Right forelimb (tissue), 1 donor: ENCODE measurements around the gene CDS1.
"Not testable (repeated sequence)": the region's sequence is repeated elsewhere in the genome, so short reads cannot be mapped to it uniquely, and the experiment has no call there.

ENCODE experiments used
- DNase-seq: peaks from one replicate; pipeline ENCODE4 v3.0.0-alpha.2; 2018

The CDS1 gene

DNA sequence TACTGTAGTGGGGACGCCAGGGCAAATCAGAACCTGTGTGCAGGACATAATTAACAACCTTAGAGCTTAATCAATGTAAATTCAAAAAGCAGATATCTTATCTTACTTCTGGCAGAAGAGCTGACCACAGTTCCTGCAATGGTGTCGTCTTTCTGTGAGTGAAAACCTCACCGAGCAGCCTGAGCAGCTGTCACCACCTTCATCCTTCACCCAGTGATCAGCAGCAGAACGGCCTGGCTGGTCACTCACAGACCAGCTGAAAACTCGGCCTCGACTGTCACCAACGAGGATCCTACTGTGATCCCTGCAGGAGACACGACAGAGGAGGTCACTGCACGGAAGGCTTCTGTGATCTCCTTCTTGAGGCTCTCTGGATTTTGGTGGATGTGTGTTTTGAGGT is 94.2 kb downstream of the CDS1 start:
- no peak for DNase-seq

DNA sequence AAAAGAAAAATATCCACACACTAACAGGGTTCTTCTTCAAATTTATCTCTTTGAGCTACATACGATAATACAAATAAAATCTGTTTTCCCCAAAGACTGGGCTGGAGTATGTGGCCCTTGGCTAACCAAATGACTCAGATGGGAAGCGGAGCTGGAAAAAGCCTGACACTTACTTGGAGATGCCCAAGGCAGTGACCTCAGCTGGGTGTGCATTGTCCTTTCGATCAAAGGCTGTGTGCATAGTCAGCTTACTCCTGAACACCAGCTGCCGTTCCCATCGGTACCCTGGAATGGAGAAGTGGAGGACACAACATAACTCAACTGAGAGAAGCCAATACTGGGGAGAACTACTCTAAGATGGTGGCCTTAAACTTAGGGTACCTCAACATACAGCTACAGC is 95.1 kb downstream of the CDS1 start:
- no peak for DNase-seq

DNA sequence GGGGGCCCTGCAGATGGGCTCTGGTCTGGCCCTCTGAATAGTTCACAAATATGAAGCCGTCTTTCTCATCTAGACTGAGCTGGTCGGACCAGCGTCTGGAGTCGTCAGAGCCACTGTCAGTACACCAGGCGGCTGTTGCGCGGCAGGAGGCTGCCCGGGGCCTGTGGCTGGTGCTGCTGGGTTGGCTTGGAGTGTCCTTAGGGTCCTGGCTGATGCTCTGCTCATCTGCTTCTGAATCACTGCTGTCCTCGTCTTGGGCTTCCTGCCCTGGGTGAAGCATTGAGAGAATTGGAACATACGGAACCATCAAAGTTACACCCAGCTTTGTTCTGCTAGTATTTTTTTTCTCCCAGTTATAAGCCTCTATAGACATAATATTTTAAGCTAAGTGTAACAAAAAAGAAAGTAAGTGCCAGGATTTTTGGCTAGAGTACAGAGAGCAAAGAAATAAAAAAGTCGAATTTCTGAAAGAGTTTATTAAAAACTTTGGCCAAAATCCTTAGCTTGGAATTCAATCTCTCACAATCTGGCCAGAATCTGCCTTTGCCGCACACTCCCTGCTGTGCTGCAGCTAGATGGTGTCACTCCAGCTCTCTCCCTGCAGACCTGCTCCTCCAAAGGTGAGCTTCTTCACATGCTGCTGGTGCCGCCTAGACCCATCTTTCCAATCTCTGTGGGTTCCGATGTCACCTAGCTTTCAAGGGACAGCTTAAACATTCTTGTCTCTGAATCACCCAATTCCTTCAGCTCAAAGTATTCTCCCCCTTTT is 96.2 kb downstream of the CDS1 start:
- DNase-seq: no peak

DNA sequence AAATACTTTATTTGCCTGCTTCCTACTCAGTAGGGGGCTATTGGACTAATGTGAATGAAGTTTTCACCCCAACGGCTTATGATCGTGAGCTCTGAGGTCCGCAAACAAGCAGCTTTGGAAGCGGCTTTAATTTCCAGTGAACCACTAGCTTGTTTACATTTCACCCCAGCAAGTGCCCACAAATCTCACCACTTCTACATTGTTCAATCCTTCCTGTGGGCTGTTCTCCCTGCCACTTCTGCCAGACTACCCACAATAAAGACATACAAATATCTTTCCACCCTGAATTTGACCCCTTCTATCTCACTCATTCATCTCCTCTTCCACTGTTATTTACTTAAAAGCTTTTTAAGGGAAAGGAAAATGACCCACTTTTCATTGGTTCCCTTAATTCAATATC is 98.0 kb downstream of the CDS1 start:
- no peak for DNase-seq

DNA sequence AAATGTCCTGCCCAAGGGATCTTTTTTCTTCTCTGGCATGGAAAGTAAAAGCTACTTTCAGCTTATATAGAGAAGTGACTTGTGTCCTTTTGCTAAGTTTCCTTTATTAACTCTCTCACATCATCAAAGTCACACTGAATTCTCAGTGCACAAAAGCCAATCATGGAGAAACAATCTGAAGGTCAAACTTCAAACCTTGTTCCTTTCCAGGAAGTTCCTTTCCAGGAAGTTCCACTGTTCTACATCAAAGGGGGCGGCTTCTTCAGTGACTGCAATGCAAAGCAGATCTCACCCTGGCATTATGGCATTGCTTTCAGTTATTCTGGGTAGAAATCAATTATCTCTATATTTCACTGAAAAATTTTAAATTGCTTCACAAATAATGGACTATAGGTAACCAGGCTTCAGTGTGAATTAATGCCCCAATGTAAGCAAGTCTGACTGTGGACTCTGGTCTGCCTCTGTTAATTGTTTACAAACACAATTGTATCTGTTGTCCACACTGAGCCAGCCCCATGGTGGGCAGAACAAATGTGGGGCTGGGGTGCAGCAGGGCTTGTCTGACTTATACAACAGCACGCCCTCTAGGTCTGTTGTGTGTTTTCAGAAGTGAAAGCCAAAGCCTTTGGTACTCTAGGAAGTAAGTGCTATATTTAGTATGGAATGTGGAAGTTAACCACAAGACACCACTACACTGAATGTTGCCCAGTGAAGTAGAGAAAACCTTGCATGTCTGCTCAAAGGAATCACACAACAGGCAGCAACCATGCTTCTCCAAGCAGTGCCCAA is 98.8 kb downstream of the CDS1 start:
- DNase-seq: no peak

DNA sequence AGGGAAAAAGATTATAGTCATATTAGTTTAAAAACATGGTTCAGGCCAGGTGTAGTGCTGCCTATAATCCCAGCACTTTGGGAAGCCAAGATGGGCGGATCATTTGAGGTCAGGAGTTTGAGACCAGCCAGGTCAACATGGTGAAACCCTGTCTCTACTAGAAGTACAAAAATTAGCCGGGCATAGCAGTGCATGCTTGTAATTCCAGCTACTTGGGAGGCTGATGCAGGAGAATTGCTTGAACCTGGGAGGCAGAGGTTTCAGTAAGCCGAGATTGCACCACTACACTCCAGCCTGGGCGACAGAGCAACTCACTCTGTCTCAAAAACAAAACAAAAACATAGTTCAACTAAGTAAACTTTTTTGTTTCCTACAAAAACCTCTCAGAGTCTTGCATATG is 99.7 kb downstream of the CDS1 start:
- DNase-seq: not testable (repeated sequence)

DNA sequence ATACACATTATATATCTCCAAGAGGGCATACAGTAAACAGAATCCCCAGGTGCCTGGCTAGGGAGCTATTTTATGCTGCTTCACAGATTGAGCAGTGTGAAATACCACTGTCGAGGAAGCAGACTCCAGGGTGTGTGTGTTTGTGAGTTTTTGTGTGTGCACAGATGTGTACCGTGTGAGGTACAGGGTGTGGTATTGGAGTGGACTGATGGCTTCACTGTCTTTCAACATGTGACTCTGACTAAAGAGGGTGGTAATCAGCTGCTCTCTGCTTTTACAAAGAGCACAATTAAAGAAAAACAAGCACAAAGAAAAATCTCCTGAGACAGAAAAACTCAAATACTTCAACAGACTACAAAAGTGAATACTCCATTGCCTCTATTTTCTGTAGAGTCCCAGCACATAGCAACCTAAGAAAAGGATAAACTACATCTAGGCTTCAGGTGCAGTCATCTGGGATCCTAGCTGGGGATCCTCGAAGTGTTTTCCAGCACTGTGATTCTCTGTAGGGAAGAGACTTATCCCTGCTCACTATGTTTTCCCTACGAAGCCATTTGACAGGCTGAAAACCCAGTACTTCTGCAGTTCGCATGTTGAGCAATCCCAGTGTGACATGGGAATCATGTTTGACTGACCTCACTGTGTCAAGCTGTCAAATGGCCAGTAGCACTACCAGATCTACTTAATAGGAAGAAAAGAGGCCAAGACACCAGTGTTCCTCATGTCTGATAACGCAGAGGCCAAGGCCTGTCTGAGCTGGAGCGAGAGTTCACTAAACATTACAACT is 100.3 kb downstream of the CDS1 start:
- no peak for DNase-seq

DNA sequence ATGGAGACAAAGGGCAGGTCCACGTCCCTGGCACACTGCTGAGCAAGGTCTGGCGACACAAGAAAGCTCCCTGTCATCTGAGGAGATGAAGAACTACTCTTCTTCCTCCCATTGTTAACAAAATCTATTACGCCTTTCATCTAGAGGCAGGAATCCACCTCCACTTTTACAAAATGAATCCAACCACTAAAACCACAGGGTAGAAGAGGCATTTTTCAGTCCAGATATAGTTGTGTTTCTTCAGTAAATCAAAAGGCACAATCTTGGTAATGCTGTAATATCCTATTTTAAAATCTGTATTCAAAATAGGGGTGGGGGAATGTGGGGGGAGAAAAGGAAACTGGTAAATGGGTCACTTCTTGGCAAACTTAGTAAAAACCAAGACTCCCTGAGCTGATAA is 101.4 kb downstream of the CDS1 start:
- DNase-seq: no peak

DNA sequence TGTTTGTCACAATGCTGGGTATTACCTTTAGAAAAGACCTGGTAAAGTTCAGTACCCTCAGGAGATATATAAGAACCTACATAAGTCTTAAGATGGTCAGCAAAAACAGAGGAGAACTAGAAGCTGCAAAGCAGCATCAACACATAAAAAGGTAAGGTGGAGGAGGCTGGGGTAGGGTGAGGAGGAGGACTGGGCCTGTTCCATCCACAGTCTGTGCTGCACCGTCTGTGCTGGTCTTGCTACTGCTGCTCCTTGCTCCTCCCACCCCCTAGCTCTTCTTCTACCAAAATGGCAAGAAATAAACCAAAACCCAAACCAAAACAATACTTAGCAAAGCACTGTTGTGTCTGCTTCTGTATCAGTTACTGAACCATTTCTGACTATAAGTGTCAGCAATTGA is 102.2 kb downstream of the CDS1 start:
- no peak for DNase-seq

DNA sequence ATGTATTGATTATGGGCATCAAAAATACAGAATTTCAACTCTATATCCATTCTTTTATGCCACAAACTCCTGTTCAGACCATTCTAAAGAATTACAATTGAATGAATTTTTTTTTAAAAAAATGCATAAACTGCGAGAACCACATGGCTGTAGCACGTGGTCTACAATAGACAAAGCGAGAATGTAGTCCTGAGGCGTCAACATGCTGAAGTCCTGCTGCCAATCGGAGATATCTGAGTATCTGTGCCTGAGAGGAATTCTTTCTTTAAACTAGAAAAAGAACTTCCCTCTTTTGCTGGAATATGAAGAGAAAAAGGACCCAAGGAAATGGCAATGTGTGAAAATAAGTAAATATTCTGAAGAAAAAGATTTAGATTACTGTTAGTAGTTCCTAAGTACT is 105.7 kb downstream of the CDS1 start:
- DNase-seq: no peak

DNA sequence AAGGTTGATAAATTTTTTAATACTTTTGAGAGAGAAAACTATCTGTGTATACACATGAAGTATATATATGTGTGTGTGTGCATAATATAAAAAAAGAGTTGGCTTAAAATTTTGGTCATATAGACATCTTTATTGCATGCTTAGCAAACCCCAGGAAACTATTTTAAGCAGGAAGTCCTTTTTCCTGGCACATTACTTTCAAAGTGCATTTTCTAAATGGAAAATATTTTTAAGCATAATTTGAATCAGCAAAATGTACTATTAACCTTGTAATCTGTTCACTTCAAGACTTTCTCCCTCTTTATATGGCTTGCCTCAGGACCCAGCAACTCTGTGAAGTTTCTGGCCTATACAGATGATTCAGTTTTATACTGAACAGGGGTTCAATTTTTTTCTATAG is 106.3 kb downstream of the CDS1 start:
- no peak for DNase-seq

DNA sequence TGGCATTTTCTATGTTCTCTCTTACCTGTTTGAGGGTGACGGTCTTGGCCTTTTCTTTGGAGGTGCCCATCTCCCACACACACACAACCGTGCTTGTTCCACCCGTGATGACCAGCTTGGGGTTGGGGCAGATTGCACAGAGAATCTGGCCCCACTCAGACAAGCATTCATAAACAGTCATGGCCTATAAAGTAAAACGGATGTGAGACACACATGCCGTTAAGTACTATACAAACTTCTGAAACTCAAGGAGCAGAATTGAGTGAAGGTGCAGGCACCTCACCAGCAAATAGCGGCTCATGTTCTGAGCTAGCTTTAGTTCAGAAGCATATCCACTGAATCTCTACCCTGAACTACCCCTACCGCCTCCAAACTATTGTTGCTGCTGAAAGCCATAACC is 107.6 kb downstream of the CDS1 start:
- DNase-seq: no peak

DNA sequence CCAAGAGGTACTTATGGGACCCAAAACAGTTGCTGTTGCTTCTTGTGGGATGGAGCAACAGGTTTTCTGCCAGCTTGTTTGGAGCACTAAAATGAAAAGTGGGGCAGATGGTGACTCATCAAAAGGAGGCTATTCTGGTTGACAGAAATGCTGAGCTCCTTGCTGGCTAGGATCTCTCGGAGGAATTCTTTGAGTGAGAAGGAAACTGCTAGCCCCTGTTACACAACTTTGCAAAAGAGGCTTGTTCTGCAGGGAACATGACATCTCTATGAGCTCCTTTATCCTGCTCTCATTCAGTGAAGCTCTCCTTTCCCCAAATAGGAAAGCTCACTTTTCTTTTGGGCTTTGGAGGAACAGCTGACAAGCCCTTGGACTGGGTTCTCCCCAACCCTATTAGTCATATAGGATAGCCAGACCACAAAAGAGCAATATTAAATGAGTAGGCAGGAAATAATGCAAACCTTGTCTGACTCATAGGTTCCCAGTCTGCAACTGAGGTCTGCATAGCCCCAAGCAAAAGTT is 108.3 kb downstream of the CDS1 start:
- DNase-seq: no peak

DNA sequence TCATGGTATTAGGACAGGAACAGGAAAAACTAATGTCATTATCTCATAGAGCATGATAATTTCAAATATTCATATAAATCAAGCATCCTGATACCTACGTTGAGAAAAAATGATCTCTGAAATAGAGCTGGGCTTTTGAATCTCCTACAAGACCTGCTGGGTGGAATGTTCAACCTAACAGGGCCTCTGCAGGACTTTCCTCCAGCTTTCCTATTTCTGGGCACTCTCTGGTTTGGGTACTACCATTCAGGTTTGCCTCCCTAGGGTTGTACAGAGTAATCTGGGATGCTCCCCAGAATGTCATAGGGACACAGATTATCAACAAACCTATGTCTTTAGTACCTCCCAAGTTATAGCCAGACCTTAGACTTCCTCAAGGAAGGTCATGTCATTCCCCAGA is 108.9 kb downstream of the CDS1 start:
- DNase-seq: no peak

DNA sequence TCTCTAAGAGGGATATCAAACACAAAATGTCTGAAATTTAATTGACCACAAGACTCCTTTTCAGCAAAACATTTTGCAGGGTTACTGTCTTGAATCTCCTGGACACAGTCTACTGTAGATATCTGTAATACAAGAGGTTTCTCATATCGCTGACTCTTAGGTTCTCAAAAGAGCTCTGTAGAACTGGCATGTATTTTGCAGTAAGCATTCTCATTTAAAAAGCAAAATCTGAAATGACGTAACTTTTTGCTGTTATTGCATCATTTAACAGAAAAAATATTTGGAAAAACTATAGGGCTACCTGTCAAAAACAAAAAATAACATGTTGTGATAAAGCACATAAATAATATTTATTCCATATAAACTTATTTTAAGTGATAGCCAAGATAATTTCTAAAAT is 114.2 kb downstream of the CDS1 start:
- DNase-seq: no peak

DNA sequence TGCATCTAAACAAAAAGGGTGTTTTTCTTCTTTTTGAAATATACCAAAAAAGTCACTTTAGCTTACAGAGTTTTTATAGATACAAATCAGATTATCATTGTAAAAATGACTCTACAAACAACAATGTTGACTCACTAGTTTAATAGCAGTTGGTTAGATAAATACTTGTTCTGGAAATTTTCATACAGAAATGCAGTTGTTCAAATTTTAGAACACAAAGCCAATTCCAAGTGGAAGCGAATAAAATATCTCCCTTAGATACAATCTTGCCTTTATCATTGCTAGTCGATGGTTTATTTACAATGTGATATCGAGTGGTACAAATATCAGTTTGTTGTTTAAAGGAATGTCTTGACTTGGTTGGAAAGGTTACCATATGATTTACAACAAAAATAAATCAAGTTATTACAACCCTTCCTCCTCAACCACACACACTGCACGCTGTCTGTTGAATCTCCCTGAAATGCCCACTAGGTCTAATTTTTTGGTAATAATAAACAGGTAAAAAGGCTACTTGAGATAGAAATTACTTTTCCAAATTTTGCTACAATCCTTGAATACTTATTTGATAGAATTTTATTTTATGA is 114.8 kb downstream of the CDS1 start:
- DNase-seq: no peak

DNA sequence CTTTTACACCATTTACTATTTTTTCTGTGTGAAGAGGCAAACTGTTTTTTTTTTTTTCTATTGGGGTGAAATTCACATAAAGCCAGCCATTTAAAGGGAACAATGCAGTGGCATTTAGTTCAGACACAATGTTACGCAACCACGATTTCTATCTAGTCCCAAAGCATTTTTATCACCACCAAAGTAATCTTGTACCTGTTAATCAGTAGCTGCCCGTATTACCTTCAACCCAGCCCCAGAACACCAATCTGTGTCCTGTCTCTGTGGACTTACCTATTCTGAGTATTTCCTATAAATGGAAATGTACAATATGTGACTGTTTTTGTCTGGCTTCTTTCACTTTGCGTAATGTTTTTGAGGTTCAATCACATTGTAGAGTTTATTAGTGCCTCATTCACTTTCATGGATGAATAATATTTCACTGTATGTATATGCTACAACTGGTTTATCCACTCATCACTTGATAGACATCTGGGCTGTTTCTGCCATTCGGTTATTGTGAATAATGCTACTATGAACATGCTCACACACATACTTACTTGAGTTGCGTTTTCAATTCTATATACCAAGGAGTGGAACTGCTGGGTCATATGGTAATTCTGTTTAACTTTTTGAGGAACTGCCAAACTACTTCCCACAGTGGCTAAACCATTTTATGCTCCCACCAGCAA is 116.2 kb downstream of the CDS1 start:
- DNase-seq: no peak
